ELF-1 (cell line): ENCODE data around the gene COL4A2.
"Not testable (repeated sequence)": the region's sequence is repeated elsewhere in the genome, so short reads cannot be mapped to it uniquely, and the experiment has no call there.

ENCODE experiments used
- DNase-seq: peaks from one replicate; pipeline ENCODE4 v3.0.0-alpha.2; 2016; ENCODE audit warnings: low read depth, low spot score

The COL4A2 gene

GRCh38 chr13:110496281-110496680 lies 189.2 kb downstream of the COL4A2 start:
- no peak for DNase-seq

GRCh38 chr13:110497003-110497402 lies 189.9 kb downstream of the COL4A2 start:
- no peak for DNase-seq

- not testable (repeated sequence) for DNase-seq
Observed at GRCh38 chr13:110497896-110498295, 190.8 kb downstream of the COL4A2 start.

DNA sequence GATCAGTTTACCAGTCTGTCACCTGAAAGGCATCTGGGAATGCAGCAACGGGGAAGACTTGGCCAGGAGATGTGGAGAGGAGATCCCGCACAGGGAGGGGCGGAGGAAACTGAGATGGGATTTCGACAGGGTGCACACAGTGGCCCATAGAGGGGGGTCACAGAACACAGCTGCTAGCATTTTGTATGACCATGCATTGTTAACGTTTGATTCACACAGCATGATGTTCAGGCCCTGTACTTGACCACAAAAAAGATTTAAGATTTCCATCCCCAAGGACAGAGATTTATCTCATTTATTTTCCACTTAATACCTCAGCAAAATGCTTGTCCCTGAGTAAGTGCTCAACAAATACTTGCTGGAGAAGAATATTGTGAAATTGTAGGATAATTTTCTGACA lies 191.2 kb downstream of the COL4A2 start:
- no peak for DNase-seq

DNA sequence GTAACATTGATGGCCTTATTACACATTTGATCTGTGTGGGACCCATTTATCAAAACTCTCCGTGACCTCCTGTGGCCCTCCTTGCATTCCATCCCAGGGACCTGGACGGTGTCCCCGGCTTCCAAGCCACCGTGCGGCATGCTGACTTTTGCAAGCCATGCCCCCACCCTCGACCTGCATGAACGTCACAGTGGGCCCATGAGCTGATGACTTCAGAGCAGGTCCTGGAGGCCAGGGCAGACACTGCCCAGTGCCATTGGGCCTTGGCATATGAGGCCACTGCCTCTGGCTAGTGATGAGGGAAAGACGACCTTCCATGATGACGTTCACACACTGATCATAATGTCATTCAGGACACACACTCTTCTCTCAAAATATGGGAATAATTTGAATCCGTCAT lies 191.7 kb downstream of the COL4A2 start:
- DNase-seq, result no peak

DNA sequence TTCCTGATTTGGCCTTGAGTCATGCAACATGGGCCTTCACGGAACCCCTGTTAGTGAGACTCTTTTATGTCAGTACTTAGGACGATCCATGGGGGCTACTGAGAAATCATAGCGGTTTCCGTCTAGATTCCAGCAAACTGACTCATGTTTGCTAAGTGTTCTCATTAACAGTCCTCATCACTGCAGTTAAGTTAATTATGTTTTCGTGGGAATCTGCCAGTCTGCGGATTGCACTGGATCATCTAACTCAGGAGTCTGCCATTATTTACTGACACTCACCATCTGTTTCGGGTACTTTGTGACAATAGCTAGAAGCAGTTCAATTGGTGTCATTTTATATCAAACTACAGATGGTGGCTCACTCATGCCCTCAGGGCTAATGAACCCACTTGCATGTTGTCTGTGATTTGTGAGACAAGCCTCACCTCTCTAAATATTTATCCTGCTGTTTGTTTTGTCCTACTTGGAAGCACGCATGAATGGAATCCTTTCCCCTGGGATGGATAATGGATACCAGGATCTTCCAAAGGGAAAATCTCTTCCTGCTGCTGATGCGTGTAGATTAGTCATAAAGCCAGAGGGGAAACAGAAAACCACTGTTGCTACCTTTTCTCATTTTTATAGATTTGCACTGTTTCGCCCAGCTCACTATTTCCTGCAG lies 192.7 kb downstream of the COL4A2 start:
- DNase-seq, result no peak

- no peak for DNase-seq
Observed at GRCh38 chr13:110500341-110500740, 193.3 kb downstream of the COL4A2 start.

GRCh38 chr13:110501188-110501587 lies 194.1 kb downstream of the COL4A2 start:
- no peak for DNase-seq

DNA sequence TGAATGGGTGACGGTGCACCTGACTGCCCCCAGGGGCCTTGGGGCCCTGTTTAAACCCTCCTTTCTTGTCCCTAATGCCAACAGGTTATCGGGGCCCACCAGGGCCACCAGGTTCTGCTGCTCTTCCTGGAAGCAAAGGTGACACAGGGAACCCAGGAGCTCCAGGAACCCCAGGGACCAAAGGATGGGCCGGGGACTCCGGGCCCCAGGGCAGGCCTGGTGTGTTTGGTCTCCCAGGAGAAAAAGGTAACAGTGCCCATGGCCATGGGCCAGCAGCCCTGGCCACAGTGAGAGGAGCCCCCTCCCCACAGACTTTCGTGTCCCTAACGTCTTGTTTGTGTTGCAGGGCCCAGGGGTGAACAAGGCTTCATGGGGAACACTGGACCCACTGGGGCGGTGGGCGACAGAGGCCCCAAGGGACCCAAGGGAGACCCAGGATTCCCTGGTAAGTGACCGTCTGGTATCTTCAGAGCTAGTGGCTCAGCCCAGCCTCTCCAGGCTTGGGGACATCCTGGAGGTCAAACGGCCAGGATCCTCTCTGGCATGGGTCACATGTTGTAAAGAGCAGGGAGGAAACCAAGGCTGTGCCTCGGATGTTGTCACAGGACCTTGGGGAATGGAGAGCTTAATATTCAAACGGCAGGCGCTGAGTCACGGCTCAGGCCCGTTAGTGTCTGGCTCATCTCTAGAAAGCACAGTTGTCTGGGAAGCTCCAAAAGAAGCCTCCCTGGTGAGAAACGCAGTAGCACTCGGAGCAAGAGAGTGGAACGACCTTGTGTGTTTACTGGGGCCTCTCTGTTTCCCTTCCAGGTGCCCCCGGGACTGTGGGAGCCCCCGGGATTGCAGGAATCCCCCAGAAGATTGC lies 196.2 kb downstream of the COL4A2 start:
- peak; percentile 36 for DNase-seq

GRCh38 chr13:110503979-110504499 lies 197.0 kb downstream of the COL4A2 start:
- no peak for DNase-seq

GRCh38 chr13:110505594-110505993 lies 198.5 kb downstream of the COL4A2 start:
- no peak for DNase-seq

DNA sequence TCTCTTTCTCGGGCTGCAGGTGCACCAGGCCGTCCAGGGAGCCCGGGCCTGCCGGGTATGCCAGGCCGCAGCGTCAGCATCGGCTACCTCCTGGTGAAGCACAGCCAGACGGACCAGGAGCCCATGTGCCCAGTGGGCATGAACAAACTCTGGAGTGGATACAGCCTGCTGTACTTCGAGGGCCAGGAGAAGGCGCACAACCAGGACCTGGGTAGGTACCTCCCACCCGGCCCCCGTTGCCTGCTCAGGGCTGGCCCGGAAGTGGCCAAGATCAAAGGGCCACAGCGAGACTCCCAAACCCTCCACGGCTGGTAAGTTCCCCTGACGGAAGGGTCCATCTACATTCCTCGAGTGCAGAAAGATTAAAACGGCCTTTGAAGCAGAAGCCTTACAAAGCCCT lies 199.3 kb downstream of the COL4A2 start:
- peak; percentile 32 for DNase-seq

GRCh38 chr13:110506859-110507566 lies 199.9 kb downstream of the COL4A2 start:
- DNase-seq, result no peak

DNA sequence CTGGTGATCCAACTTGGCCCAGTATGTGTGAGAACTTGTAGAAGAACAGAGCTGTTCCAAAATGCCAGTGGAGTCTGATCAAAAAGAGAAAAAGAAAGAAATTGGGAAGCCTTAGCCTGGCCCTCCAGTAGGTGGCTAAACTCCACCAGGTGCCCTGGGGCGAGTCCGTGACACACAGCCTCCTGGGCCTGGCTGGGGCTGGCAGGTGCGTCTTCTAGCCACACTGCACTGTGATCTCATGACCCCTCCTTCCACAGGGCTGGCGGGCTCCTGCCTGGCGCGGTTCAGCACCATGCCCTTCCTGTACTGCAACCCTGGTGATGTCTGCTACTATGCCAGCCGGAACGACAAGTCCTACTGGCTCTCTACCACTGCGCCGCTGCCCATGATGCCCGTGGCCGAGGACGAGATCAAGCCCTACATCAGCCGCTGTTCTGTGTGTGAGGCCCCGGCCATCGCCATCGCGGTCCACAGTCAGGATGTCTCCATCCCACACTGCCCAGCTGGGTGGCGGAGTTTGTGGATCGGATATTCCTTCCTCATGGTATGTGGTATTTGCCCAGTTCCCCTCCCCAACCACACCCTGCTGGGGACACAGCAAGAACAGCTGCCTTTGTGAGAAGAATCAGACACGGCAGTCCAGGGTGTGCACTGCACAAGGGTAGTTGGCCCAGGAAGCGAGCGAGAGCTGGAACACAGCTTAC lies 200.7 kb downstream of the COL4A2 start:
- DNase-seq, result no peak

DNA sequence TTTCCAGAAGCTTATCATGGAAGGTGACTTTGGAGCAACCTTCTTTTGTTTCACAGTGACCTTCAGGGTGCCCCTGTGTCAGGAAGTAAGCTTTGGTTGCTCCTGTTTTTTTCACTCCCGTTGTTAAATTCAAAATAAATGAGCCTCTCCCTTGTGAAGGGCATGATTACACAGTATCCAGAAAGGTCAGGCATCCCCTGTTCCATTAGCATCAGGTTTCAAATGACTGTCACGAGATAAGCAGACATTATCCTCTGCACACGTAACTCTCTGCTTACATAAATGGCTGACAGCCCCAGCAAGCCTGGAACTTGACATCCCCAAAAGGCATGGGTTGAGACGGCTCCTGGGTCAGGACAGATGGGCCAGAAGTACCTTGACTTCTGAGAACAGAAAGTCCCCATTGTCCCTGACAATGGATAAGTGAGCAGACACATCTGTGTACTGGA lies 202.4 kb downstream of the COL4A2 start:
- no peak for DNase-seq

DNA sequence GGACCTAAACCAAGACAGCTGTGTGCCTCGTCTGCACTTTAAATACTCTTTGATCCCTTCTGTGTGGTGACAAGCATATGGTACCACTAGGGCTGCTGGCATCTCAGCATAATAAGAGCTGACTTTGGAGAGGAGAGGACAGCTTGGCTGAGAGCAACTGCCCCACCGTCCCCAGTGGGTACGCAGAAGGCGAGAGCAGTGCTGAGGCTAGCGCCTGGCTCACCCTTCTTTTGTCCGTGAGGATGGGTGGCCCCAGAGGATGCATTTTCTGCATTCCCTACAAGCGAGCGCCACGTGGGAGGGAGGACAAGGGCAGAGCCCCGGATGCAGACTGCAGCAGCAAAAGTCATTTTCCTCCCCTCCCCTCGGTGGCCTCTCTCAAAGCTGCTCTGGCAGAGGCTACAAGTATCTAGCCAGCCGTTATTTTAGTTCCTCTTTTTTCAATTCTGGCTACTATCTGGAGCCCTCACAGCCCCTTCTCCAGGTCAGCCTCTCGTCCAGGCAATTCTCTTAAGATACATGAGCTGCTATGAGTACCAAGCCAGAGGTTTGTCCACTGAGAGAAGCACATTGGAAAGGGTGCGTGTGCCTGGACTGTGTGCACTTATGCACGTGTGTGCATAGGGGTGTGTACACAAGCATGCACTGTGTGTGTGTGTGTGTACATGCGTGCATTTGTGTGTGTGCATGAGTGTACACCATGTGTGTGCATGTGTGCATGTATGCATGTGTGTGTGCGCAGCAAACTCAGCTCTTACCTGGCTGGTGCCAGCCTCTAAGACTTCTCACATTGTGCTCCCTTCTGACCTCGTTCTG lies 203.1 kb downstream of the COL4A2 start:
- no peak for DNase-seq

GRCh38 chr13:110511509-110512181 lies 204.6 kb downstream of the COL4A2 start:
- DNase-seq, result peak; percentile 49

- DNase-seq, result no peak
Observed at GRCh38 chr13:110512198-110512740, 205.2 kb downstream of the COL4A2 start.

DNA sequence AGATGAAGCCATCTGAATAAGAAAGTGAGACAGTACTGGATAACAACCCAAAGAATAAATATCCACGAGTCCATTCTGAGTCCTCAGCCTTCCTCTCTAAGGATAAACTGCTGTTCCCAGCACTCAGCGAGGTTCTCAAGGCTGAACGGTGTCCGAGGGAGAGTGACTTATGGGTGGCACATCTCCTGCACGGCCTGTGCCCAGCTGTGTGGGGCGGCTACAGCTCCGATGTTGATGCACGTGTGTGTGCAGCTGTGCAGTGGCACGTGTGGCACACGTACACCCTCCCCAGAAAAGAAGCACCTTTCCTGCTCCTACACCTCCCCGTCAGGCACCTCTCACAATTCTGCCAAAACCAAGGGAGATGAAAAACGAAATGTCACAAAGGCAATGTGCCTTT lies 209.4 kb downstream of the COL4A2 start:
- no peak for DNase-seq
